ENCODE results near the gene CHRM2.

- TF ChIP-seq CTCF (conservative IDR thresholded peaks at IDR 0.05 in 1 of 2, IDR thresholded peaks at IDR 0.05 in 1 of 2; ENCODE audit: low read depth in 1 of 2, low read length in 2 of 2): no peak
- TF ChIP-seq EZH2 (IDR thresholded peaks at IDR 0.05; ENCODE audit: low read length, missing control alignments): no peak
Observed at GRCh38 chr7:136923111-136923667, 54.7 kb downstream of the CHRM2 start.
